GM18520 (cell line): Measurements from ENCODE around the gene BLACAT1.
"Not testable (repeated sequence)": the region's sequence is repeated elsewhere in the genome, so short reads cannot be mapped to it uniquely, and the experiment has no call there.

Experiments
- ATAC-seq: cut with Tn5 transposase; IDR thresholded peaks from one replicate; pipeline ENCODE4 v1.9.1; 2021; ENCODE audit not compliant: unreplicated experiment

Gene BLACAT1

GRCh38 chr1:205484985-205485967 is 29.4 kb upstream of the BLACAT1 start:
- peak; percentile 49 for ATAC-seq

DNA sequence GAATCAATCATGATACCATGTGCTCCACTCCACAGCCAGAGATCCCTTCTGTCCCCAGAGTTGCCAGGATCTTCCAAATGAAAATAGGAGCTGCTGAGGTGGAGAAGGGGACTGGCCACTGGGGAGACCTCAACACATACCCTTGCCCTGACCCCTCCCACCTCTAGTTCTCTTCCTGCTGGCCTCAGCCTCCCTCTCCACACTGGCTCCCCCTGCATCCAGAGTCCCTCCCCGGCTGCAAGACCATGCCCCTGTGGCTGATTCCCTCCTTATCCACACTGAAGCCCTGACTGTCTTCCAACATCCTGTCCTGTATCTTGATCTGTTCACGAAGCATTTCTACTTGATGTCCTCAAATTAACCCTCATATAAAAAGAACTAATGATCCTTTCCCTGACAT is 27.5 kb upstream of the BLACAT1 start:
- ATAC-seq = no peak

DNA sequence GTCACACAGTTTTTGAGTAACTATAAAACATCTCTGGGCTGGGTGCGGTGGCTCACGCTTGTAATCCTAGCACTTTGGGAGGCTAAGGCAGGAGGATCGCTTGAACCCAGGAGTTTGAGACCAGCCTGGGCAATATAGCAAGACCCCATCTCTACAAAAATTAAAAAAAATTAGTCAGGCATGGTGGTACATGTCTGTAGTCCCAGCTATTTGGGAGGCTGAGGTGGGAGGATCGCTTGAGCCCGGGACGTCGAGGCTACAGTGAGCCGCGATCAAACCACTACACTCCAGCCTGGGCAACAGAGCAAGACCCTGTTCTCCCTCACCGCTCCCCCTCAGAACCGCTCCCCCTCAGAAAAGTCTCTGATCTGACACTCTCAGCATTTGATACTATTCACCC is 26.7 kb upstream of the BLACAT1 start:
- not testable (repeated sequence) for ATAC-seq

DNA sequence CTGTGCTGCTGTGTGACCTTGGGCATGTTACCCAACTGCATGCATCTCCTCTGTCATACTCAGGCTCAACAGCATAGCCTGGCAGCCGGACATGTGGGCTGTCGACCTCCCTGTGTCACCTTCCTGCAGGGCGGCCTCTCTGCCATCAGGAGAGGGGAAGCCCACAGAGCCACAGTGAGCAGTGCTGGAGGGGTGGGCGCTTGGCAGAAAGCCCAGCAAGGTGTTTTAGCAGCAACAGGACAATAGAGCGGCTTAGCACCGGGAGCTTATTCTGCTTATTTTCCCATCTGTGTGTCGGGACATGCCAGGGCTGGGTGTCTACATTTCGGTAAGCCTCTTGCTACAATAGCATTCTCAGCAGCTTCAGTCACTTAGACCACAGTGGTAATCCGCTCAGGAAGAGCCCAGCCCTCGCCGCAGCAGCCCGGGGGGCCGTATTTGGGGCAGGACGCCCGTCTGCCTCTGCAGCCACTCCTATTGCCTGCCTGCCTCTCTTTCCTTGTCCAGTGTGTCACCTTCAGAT is 25.8 kb upstream of the BLACAT1 start:
- no peak for ATAC-seq

GRCh38 chr1:205481218-205481617 is 25.4 kb upstream of the BLACAT1 start:
- ATAC-seq = no peak

- peak; percentile 49 for ATAC-seq
These were observed 24.6 kb upstream of the BLACAT1 start for GRCh38 chr1:205480349-205480985.

GRCh38 chr1:205478985-205479384 is 23.1 kb upstream of the BLACAT1 start:
- ATAC-seq = not testable (repeated sequence)

DNA sequence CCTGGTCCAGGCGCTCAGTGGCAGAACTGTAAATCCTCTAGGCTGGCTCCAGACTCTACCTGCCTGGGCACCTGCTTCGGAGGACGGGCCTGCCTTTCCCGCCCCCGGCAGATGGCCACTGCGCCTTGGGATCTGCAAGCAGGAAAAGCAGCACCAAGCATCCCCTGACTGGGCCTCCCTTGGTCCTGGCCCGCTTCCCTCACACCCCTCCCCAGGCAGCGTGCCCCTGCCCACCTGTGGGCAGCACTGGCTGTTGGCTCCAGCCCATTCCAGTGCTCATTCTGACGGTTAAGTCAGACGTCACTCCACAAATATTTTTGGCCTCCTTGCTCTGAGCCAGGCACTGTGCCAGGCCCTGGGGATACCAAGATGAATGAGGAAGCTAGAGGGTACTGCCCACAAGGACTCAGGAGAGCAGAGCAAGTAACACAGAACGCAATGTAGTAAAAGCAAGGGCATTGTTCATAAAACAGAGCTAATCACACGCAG is 22.0 kb upstream of the BLACAT1 start:
- no peak for ATAC-seq

GRCh38 chr1:205477121-205477758 is 21.4 kb upstream of the BLACAT1 start:
- ATAC-seq = no peak

- ATAC-seq = no peak
These were observed 20.8 kb upstream of the BLACAT1 start for GRCh38 chr1:205476648-205477047.

- ATAC-seq = no peak
These were observed 20.0 kb upstream of the BLACAT1 start for GRCh38 chr1:205475855-205476254.

GRCh38 chr1:205474571-205474970 is 18.7 kb upstream of the BLACAT1 start:
- ATAC-seq = no peak

- no peak for ATAC-seq
These were observed 18.1 kb upstream of the BLACAT1 start for GRCh38 chr1:205473966-205474365.

DNA sequence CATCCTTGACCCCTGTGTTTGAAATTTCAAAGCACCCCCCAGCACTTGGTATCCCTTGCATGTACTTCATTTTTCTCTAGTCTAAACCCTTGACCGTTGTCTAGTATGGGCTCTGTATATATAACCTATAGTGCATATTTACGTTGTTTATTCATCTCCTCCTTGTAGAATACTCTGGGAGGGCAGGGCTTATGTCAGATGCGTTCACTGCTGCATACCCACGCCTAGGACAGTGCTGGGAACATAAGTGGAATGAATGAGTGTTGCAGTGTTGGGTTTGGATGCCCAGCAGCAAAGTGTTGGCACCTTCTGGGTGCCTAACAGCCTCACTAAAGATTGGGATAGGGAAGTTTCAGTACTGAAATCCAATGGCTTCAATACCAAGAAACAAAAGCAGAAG is 17.6 kb upstream of the BLACAT1 start:
- no peak for ATAC-seq

- ATAC-seq = no peak
These were observed 17.0 kb upstream of the BLACAT1 start for GRCh38 chr1:205472737-205473441.

GRCh38 chr1:205470131-205470530 is 14.3 kb upstream of the BLACAT1 start:
- ATAC-seq = no peak

GRCh38 chr1:205466595-205467220 is 10.9 kb upstream of the BLACAT1 start:
- ATAC-seq = no peak

DNA sequence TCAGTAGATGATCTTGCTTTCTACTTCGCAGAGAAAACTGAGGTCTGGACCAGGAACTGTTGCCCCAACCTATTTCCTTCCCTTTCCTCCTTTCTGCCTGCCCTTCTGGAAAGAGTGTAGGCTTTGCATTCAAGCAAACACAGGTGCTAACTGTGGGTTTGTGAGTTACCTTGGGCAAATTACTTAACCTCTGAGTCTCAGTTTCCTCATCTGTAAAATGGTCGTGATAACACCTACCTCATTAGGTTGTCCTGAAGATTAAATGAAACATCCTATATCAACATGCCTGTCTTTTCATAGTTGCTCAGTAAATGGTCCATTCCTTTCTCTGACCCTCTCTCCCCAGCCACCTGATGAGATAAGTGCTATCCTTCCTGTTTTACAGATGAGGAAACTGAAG is 9.5 kb upstream of the BLACAT1 start:
- no peak for ATAC-seq

DNA sequence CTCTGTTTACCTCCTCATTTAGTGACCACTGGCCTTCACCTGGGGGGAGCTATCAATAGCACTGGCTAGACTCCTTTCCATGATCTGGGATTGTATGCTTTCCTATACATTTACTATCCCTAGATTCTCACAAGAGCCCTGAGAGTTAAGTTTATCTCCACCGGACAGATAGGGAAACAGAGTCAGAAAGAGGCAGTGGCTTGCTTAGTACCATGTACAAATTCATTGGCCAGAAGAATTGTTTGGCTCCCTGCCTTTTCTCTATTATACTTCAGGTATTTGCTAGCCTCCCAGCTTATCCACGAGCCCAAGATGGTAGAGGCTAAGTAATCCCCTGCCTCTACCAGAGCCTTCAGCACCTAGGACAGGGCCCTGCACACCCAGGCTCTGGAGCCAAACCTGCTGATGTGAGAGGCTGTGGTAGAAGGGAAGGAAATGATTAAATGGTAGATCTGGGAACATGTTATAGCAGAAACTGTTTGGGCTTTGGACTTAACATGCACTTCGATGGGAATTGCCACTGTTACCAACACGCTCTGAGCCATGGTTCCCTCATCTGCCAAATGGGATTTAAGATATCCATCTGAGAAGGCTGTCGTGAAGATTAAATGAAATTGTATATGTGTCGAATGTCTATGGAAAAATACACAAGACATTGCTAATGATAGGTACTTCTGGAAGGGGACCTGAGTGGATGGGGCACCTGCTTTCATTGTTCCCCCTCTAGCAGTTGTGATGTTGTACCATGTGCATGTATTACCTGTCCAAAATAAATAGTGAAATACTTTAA is 3.1 kb upstream of the BLACAT1 start:
- ATAC-seq = no peak
